Neural cell (in vitro differentiated cells): ENCODE measurements around the gene FARSA.

Source experiments
- EP300 ChIP-seq: fragments of 450-650 bp; conservative IDR thresholded peaks from 2 replicates; pipeline ENCODE4 v1.6.1; 2014; ENCODE audit warnings: antibody characterized with exemption, mild to moderate bottlenecking, moderate library complexity; ENCODE audit not compliant: poor library complexity, severe bottlenecking
- EZH2 ChIP-seq: fragments of 200-600, 300-800 bp; shearing (Covaris generic), sonication (generic); IDR thresholded peaks from 2 replicates; pipeline ENCODE4 v1.6.1; 2014; ENCODE audit warnings: antibody characterized with exemption, low read length, borderline replicate concordance, mild to moderate bottlenecking; ENCODE audit not compliant: insufficient read depth, poor library complexity, severe bottlenecking
- POLR2AphosphoS5 ChIP-seq: IDR thresholded peaks from 2 replicates; pipeline ENCODE4 v1.6.1; 2012
- SMC3 ChIP-seq: fragments of 450-650 bp; conservative IDR thresholded peaks from 2 replicates; pipeline ENCODE4 v1.6.1; 2014; ENCODE audit warnings: antibody characterized with exemption, mild to moderate bottlenecking, moderate library complexity; ENCODE audit not compliant: poor library complexity
- TAF1 ChIP-seq: IDR thresholded peaks from 2 replicates; pipeline ENCODE4 v1.6.1; 2012; ENCODE audit warnings: low read depth
- TF ChIP-seq, protein P1 (sequence below): fragments of 450-650 bp; IDR thresholded peaks from 2 replicates; pipeline ENCODE4 v1.5.1; 2014; ENCODE audit warnings: antibody characterized with exemption, mild to moderate bottlenecking, moderate library complexity; ENCODE audit not compliant: poor library complexity, severe bottlenecking

DNA sequence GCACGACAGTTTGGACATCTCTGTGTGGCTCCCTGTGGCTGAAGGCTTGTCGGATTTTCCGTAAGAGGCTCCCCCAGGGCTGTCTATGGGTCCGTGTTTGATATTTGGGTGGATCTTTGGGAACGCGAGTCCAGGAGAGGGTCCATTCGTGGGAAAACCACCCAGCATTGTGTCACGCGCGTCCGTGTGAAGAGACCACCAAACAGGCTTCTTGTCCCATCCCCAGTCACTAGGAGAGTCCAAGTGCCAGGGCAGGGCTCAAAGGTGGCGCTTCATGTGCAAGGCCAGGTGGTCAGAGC is 48.9 kb downstream of the FARSA start:
- TF ChIP-seq, protein P1, sequence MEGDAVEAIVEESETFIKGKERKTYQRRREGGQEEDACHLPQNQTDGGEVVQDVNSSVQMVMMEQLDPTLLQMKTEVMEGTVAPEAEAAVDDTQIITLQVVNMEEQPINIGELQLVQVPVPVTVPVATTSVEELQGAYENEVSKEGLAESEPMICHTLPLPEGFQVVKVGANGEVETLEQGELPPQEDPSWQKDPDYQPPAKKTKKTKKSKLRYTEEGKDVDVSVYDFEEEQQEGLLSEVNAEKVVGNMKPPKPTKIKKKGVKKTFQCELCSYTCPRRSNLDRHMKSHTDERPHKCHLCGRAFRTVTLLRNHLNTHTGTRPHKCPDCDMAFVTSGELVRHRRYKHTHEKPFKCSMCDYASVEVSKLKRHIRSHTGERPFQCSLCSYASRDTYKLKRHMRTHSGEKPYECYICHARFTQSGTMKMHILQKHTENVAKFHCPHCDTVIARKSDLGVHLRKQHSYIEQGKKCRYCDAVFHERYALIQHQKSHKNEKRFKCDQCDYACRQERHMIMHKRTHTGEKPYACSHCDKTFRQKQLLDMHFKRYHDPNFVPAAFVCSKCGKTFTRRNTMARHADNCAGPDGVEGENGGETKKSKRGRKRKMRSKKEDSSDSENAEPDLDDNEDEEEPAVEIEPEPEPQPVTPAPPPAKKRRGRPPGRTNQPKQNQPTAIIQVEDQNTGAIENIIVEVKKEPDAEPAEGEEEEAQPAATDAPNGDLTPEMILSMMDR = no peak
- TF ChIP-seq EZH2 (no peak), POLR2AphosphoS5 (no peak), EP300 (no peak), SMC3 (no peak), TAF1 (no peak)
